ENCODE data around the gene RTBDN. TPM values are rescaled to one million over a fixed set of nuclear protein-coding genes. Genes with fewer than 3 reads are reported as not detected.

RTBDN gene
- total RNA-seq, 6 experiments from 2014 or later = not detected

DNA sequence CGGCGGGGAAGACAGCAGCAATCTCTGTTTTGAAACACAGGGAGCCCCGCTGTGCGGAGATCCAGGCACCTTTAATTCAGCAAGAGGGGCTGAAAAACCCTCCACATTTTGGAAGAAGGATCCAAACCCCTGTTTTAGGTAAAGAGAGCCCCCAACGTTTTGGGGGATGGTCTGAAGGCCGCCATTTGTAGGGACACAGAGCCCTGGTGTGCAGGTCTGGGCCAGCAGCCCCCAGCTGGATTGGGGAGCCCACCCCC lies 55.5 kb downstream of the RTBDN start:
- Mint-ChIP-seq H3K9me3 (no peaks in the 10 kb centered on the region), H3K27ac (peak overlapping the region; percentile 95), H3K4me1 (ENCODE audit: low read depth) (peaks cover 37% of the 10 kb centered on the region), H3K36me3 (ENCODE audit: low read depth) (no peaks in the 10 kb centered on the region), H3K4me3 (peak overlapping the region; percentile 91), H3K27me3 (ENCODE audit: insufficient read depth) (no peaks in the 10 kb centered on the region; the same call in 1 of the 2 replicates)
- TF ChIP-seq, protein P1, sequence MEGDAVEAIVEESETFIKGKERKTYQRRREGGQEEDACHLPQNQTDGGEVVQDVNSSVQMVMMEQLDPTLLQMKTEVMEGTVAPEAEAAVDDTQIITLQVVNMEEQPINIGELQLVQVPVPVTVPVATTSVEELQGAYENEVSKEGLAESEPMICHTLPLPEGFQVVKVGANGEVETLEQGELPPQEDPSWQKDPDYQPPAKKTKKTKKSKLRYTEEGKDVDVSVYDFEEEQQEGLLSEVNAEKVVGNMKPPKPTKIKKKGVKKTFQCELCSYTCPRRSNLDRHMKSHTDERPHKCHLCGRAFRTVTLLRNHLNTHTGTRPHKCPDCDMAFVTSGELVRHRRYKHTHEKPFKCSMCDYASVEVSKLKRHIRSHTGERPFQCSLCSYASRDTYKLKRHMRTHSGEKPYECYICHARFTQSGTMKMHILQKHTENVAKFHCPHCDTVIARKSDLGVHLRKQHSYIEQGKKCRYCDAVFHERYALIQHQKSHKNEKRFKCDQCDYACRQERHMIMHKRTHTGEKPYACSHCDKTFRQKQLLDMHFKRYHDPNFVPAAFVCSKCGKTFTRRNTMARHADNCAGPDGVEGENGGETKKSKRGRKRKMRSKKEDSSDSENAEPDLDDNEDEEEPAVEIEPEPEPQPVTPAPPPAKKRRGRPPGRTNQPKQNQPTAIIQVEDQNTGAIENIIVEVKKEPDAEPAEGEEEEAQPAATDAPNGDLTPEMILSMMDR (IDR thresholded peaks at IDR 0.05) = no peak
- no peak for DNase-seq

GRCh38 chr19:12778017-12778904 lies 56.1 kb downstream of the RTBDN start:
- H3K9me3 Mint-ChIP-seq = no peaks in the 10 kb centered on the region
- peak overlapping the region; percentile 95 for H3K27ac Mint-ChIP-seq
- H3K4me3 Mint-ChIP-seq = peak overlapping the region; percentile 91
- peaks cover 43% of the 10 kb centered on the region for H3K4me1 Mint-ChIP-seq (ENCODE audit: low read depth)
- peak; percentile 65 for DNase-seq
- H3K27me3 Mint-ChIP-seq (ENCODE audit: insufficient read depth) = no peaks in the 10 kb centered on the region; the same call in 1 of the 2 replicates
- TF ChIP-seq, protein P1 (IDR thresholded peaks at IDR 0.05) = no peak
- H3K36me3 Mint-ChIP-seq (ENCODE audit: low read depth) = no peaks in the 10 kb centered on the region

GRCh38 chr19:12777217-12778016 lies 57.0 kb downstream of the RTBDN start:
- DNase-seq = peak; percentile 63
- H3K4me1 Mint-ChIP-seq (ENCODE audit: low read depth) = peaks cover 51% of the 10 kb centered on the region
- peak overlapping the region; percentile 95 for H3K27ac Mint-ChIP-seq
- peak overlapping the region; percentile 91 for H3K4me3 Mint-ChIP-seq
- H3K36me3 Mint-ChIP-seq (ENCODE audit: low read depth) = no peaks in the 10 kb centered on the region
- H3K9me3 Mint-ChIP-seq = no peaks in the 10 kb centered on the region
- no peaks in the 10 kb centered on the region; the same call in 1 of the 2 replicates for H3K27me3 Mint-ChIP-seq (ENCODE audit: insufficient read depth)
- TF ChIP-seq, protein P1 (IDR thresholded peaks at IDR 0.05) = peak; percentile 98

Small RNA genes lying within 50 kb of the gene (microRNA-seq; reads per million reads assigned to microRNA genes)
- gene MIR5684 = not detected
- not detected for gene MIR6794

Other genes with a start within 250 kb of the RTBDN start
- gene ZNF490, start 223.8 kb downstream of the RTBDN start, total RNA-seq (2021; fragmentation: NEBNext Ultra II Directional; extraction: Animal tissue kit (Norgen Biotek cat#: 25700)) = 1 to 10 TPM; 5.4 to 9.2 (median 7.8) TPM
- 10 to 100 TPM; 18.3 to 21.9 (median 19.0) TPM for gene ZNF791, start 223.7 kb downstream of the RTBDN start, total RNA-seq (2021; fragmentation: NEBNext Ultra II Directional; extraction: Animal tissue kit (Norgen Biotek cat#: 25700))
- 10 to 100 TPM; 49.9 to 69.9 (median 65.2) TPM for gene MAN2B1, start 167.8 kb downstream of the RTBDN start, total RNA-seq (2021; fragmentation: NEBNext Ultra II Directional; extraction: Animal tissue kit (Norgen Biotek cat#: 25700))
- 10 to 100 TPM in 3 of 6 experiments, 1 to 10 TPM in 3; 8.6 to 13.3 (median 9.9) TPM for gene WDR83, start 167.8 kb downstream of the RTBDN start, total RNA-seq (2021; fragmentation: NEBNext Ultra II Directional; extraction: Animal tissue kit (Norgen Biotek cat#: 25700))
- 10 to 100 TPM; 53.3 to 69.2 (median 59.6) TPM for gene DHPS, start 152.7 kb downstream of the RTBDN start, total RNA-seq (2021; fragmentation: NEBNext Ultra II Directional; extraction: Animal tissue kit (Norgen Biotek cat#: 25700))
- gene GNG14, start 146.6 kb downstream of the RTBDN start, total RNA-seq (2021; fragmentation: NEBNext Ultra II Directional; extraction: Animal tissue kit (Norgen Biotek cat#: 25700)) = not detected
- gene FBXW9, start 137.9 kb downstream of the RTBDN start, total RNA-seq (2021; fragmentation: NEBNext Ultra II Directional; extraction: Animal tissue kit (Norgen Biotek cat#: 25700)) = 1 to 10 TPM; 4.5 to 7.1 (median 5.4) TPM
- 10 to 100 TPM; 56.8 to 78.7 (median 66.0) TPM for gene TNPO2, start 110.6 kb downstream of the RTBDN start, total RNA-seq (2021; fragmentation: NEBNext Ultra II Directional; extraction: Animal tissue kit (Norgen Biotek cat#: 25700))
- 100 to 1,000 TPM; 147 to 189 (median 176) TPM for gene TRIR, start 99.9 kb downstream of the RTBDN start, total RNA-seq (2021; fragmentation: NEBNext Ultra II Directional; extraction: Animal tissue kit (Norgen Biotek cat#: 25700))
- gene GET3, start 97.1 kb downstream of the RTBDN start, total RNA-seq (2021; fragmentation: NEBNext Ultra II Directional; extraction: Animal tissue kit (Norgen Biotek cat#: 25700)) = 100 to 1,000 TPM in 5 of 6 experiments, 10 to 100 TPM in 1; 97.0 to 116 (median 107) TPM
- gene BEST2, start 82.8 kb downstream of the RTBDN start, total RNA-seq (2021; fragmentation: NEBNext Ultra II Directional; extraction: Animal tissue kit (Norgen Biotek cat#: 25700)) = not detected
- 10 to 100 TPM; 10.5 to 13.8 (median 11.5) TPM for gene HOOK2, start 59.0 kb downstream of the RTBDN start, total RNA-seq (2021; fragmentation: NEBNext Ultra II Directional; extraction: Animal tissue kit (Norgen Biotek cat#: 25700))
- gene JUNB, start 43.1 kb downstream of the RTBDN start, total RNA-seq (2021; fragmentation: NEBNext Ultra II Directional; extraction: Animal tissue kit (Norgen Biotek cat#: 25700)) = 10 to 100 TPM; 52.1 to 89.2 (median 83.8) TPM
- 100 to 1,000 TPM; 214 to 269 (median 229) TPM for gene PRDX2, start 32.8 kb downstream of the RTBDN start, total RNA-seq (2021; fragmentation: NEBNext Ultra II Directional; extraction: Animal tissue kit (Norgen Biotek cat#: 25700))
- 10 to 100 TPM; 14.1 to 30.3 (median 25.6) TPM for gene THSD8, start 32.5 kb downstream of the RTBDN start, total RNA-seq (2021; fragmentation: NEBNext Ultra II Directional; extraction: Animal tissue kit (Norgen Biotek cat#: 25700))
- 10 to 100 TPM; 17.9 to 43.2 (median 37.7) TPM for gene RNASEH2A, start 28.0 kb downstream of the RTBDN start, total RNA-seq (2021; fragmentation: NEBNext Ultra II Directional; extraction: Animal tissue kit (Norgen Biotek cat#: 25700))
- gene MAST1, start 3.9 kb upstream of the RTBDN start, total RNA-seq (2021; fragmentation: NEBNext Ultra II Directional; extraction: Animal tissue kit (Norgen Biotek cat#: 25700)) = under 1 TPM in 3 of 6 experiments, not detected in 3; 0.09 to 0.34 (median 0.26) TPM
- gene DNASE2, start 46.9 kb upstream of the RTBDN start, total RNA-seq (2021; fragmentation: NEBNext Ultra II Directional; extraction: Animal tissue kit (Norgen Biotek cat#: 25700)) = 10 to 100 TPM; 26.0 to 33.5 (median 28.4) TPM
- gene KLF1, start 52.6 kb upstream of the RTBDN start, total RNA-seq (2021; fragmentation: NEBNext Ultra II Directional; extraction: Animal tissue kit (Norgen Biotek cat#: 25700)) = not detected
- gene GCDH, start 56.6 kb upstream of the RTBDN start, total RNA-seq (2021; fragmentation: NEBNext Ultra II Directional; extraction: Animal tissue kit (Norgen Biotek cat#: 25700)) = 10 to 100 TPM; 20.6 to 24.6 (median 21.1) TPM
- 1 to 10 TPM in 3 of 6 experiments, under 1 TPM in 3; 0.28 to 1.7 (median 0.91) TPM for gene SYCE2, start 84.7 kb upstream of the RTBDN start, total RNA-seq (2021; fragmentation: NEBNext Ultra II Directional; extraction: Animal tissue kit (Norgen Biotek cat#: 25700))
- gene FARSA, start 99.1 kb upstream of the RTBDN start, total RNA-seq (2021; fragmentation: NEBNext Ultra II Directional; extraction: Animal tissue kit (Norgen Biotek cat#: 25700)) = 100 to 1,000 TPM in 1 of 6 experiments, 10 to 100 TPM in 5; 87.8 to 101 (median 90.4) TPM
- gene CALR, start 104.0 kb upstream of the RTBDN start, total RNA-seq (2021; fragmentation: NEBNext Ultra II Directional; extraction: Animal tissue kit (Norgen Biotek cat#: 25700)) = 1,000 to 10,000 TPM; 1,716 to 2,461 (median 2,371) TPM
- 100 to 1,000 TPM; 108 to 140 (median 129) TPM for gene RAD23A, start 111.3 kb upstream of the RTBDN start, total RNA-seq (2021; fragmentation: NEBNext Ultra II Directional; extraction: Animal tissue kit (Norgen Biotek cat#: 25700))
- 10 to 100 TPM; 34.3 to 54.3 (median 46.9) TPM for gene GADD45GIP1, start 122.6 kb upstream of the RTBDN start, total RNA-seq (2021; fragmentation: NEBNext Ultra II Directional; extraction: Animal tissue kit (Norgen Biotek cat#: 25700))
- not detected for gene DAND5, start 135.0 kb upstream of the RTBDN start, total RNA-seq (2021; fragmentation: NEBNext Ultra II Directional; extraction: Animal tissue kit (Norgen Biotek cat#: 25700))
- 100 to 1,000 TPM; 129 to 161 (median 142) TPM for gene NFIX, start 160.9 kb upstream of the RTBDN start, total RNA-seq (2021; fragmentation: NEBNext Ultra II Directional; extraction: Animal tissue kit (Norgen Biotek cat#: 25700))